ENCODE results near the gene ZER1.

The ZER1 gene

DNA sequence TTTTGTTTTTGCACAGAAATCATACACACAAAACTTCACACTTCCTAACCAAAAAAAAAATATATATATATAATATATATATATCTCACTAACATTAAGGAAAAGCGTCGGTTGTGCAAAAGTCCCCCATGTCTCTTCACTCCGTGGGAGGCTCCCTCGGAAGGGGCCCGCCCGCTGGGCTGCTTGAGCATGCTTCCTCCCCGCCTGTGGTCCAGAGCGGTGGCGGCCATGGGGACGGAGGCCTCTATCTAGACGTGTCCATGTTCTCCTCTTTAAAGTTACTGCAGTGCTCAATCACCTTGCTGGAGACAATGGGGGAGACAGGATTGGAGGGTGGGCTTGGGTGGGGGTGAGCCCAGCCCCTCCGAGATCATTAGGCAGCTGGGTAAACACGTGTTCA lies 40.6 kb downstream of the ZER1 start:
- no peak overlapping the region for H3K23ac ChIP-seq (ENCODE audit: low read depth, low read length, poor library complexity)
- H3K4me2 ChIP-seq (ENCODE audit: insufficient read depth, low read length, poor library complexity, severe bottlenecking): no peak overlapping the region
- H4K91ac ChIP-seq (ENCODE audit: low read depth, low read length, poor library complexity): no peak overlapping the region
- no peak overlapping the region for H3K27ac ChIP-seq (replicated peaks; ENCODE audit: low read length)
- H2BK5ac ChIP-seq (ENCODE audit: low read length): no peak overlapping the region
- H4K8ac ChIP-seq (ENCODE audit: low read depth, low read length): no peak overlapping the region
- H2BK15ac ChIP-seq (ENCODE audit: low read length): no peak overlapping the region
- no peaks in the 10 kb centered on the region for H3K9me3 ChIP-seq (replicated peaks in 1 of 2; ENCODE audit: control insufficient read depth in 2 of 2, insufficient read depth in 1 of 2, low read depth in 1 of 2, low read length in 2 of 2)
- no peak overlapping the region for H2AK5ac ChIP-seq (ENCODE audit: low read depth, low read length)
- H3K4me1 ChIP-seq (ENCODE audit: control insufficient read depth in 2 of 2, insufficient read depth in 1 of 2, low read depth in 1 of 2, low read length in 2 of 2): peaks cover 0 to 2% of the 10 kb centered on the region in 2 donors
- no peak overlapping the region for H3K9ac ChIP-seq (ENCODE audit: low read depth, low read length, poor library complexity)
- H3K4ac ChIP-seq (ENCODE audit: low read length): no peak overlapping the region
- H3K27me3 ChIP-seq (ENCODE audit: control insufficient read depth in 3 of 3, insufficient read depth in 3 of 3, low read depth in 1 of 3, low read length in 3 of 3): no peaks in the 10 kb centered on the region
- no CpG with 5 or more reads among the region's 13 CpGs for WGBS, 2 donors (ENCODE audit: extremely low coverage in 2 of 2, insufficient read length in 2 of 2, insufficient replicate concordance in 1 of 2)
- H3K79me1 ChIP-seq (ENCODE audit: low read depth, low read length): no peaks in the 10 kb centered on the region
- H2BK12ac ChIP-seq (ENCODE audit: low read length): no peak overlapping the region
- peaks cover 11 to 21% of the 10 kb centered on the region in 2 donors for H3K36me3 ChIP-seq (replicated peaks in 1 of 2; ENCODE audit: control insufficient read depth in 2 of 2, insufficient read depth in 2 of 2, low read length in 2 of 2)
- no peak for DNase-seq (ENCODE audit: low spot score)
- no peak overlapping the region for H3K18ac ChIP-seq (ENCODE audit: low read length)
- no peak overlapping the region for H2BK120ac ChIP-seq (ENCODE audit: low read depth, low read length)
- no peak overlapping the region for H3K14ac ChIP-seq (ENCODE audit: low read length)
- H2AFZ ChIP-seq (ENCODE audit: low read length): no peak overlapping the region
- no peak overlapping the region for H3K4me3 ChIP-seq (ENCODE audit: low read length in 2 of 2)

DNA sequence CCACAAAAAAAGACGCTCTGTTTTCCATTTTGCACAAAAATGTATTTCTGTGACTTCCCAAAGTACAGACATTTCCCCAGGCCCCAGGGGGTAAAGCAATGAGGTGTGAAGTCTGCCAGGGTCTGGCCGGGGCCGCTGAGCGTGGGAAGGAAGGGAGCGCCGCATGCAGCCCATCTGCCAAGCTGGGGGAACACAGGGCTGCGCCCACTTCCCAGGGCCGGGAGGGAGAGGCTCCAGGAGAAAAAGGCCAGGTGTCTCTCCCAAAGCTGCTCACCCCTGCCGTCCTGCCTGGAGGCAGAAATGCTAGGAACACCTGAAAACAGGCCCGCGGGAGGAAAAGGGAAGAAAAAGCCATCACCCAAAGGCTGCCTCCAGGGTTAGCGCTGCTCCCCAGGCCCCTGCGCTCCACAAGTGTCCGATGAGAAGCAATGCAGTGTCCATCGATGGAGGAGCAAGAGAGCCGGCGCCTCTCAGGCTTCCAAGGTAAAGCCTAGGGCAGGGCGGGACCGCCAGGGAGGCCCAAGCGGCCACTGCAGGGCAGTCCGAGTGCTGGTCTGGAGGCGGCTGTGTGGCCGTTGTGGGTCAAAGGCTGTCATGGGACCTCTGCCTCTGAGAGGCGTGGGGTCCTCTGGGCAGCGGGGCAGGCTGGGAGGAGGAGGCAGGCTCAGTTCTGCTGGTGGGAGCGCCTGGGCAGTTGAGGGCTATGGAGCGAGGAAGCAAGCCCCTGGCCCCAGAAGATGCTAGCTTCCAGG lies 41.8 kb downstream of the ZER1 start:
- Histone ChIP-seq H2BK15ac (ENCODE audit: low read length) (no peak overlapping the region), H3K79me1 (ENCODE audit: low read depth, low read length) (no peaks in the 10 kb centered on the region), H3K27me3 (ENCODE audit: control insufficient read depth in 3 of 3, insufficient read depth in 3 of 3, low read depth in 1 of 3, low read length in 3 of 3) (no peaks in the 10 kb centered on the region), H3K4ac (ENCODE audit: low read length) (no peak overlapping the region), H3K4me3 (ENCODE audit: low read length in 2 of 2) (no peak overlapping the region), H3K14ac (ENCODE audit: low read length) (no peak overlapping the region), H3K36me3 (replicated peaks in 1 of 2; ENCODE audit: control insufficient read depth in 2 of 2, insufficient read depth in 2 of 2, low read length in 2 of 2) (peaks cover 6 to 16% of the 10 kb centered on the region in 2 donors), H3K23ac (ENCODE audit: low read depth, low read length, poor library complexity) (no peak overlapping the region), H3K4me1 (ENCODE audit: control insufficient read depth in 2 of 2, insufficient read depth in 1 of 2, low read depth in 1 of 2, low read length in 2 of 2) (peaks cover 0 to 5% of the 10 kb centered on the region in 2 donors), H2AK5ac (ENCODE audit: low read depth, low read length) (no peak overlapping the region), H3K18ac (ENCODE audit: low read length) (no peak overlapping the region), H3K4me2 (ENCODE audit: insufficient read depth, low read length, poor library complexity, severe bottlenecking) (no peak overlapping the region), H2BK12ac (ENCODE audit: low read length) (no peak overlapping the region), H3K9me3 (replicated peaks in 1 of 2; ENCODE audit: control insufficient read depth in 2 of 2, insufficient read depth in 1 of 2, low read depth in 1 of 2, low read length in 2 of 2) (no peaks in the 10 kb centered on the region), H3K9ac (ENCODE audit: low read depth, low read length, poor library complexity) (no peak overlapping the region), H3K27ac (replicated peaks; ENCODE audit: low read length) (no peak overlapping the region), H4K8ac (ENCODE audit: low read depth, low read length) (no peak overlapping the region), H2AFZ (ENCODE audit: low read length) (no peak overlapping the region), H2BK5ac (ENCODE audit: low read length) (no peak overlapping the region), H2BK120ac (ENCODE audit: low read depth, low read length) (no peak overlapping the region), H4K91ac (ENCODE audit: low read depth, low read length, poor library complexity) (no peak overlapping the region)
- no CpG with 5 or more reads among the region's 27 CpGs for WGBS, 2 donors (ENCODE audit: extremely low coverage in 2 of 2, insufficient read length in 2 of 2, insufficient replicate concordance in 1 of 2)
- DNase-seq (ENCODE audit: low spot score): no peak

DNA sequence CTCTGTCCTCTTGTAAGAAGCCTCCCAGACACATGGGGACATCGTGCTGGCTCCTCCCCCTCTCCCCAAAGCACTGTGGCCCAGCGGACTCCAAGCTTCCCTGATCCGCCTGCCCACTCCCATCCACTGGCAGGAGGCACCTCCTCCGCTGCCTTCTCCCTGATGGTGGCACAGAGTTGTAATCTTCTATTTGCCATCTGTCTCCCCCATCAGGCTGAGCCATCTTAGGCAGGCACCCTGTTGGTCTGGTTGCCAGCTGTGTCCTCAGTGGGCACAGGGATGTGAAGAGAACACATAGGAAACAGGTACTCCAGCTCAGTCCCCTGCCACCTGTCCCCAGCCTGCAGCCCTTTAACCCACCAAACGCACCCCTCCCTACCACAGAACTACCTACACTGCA lies 42.4 kb downstream of the ZER1 start:
- Histone ChIP-seq H3K79me1 (ENCODE audit: low read depth, low read length) (no peaks in the 10 kb centered on the region), H3K23ac (ENCODE audit: low read depth, low read length, poor library complexity) (peak overlapping the region; percentile 57), H4K91ac (ENCODE audit: low read depth, low read length, poor library complexity) (no peak overlapping the region), H2BK12ac (ENCODE audit: low read length) (no peak overlapping the region), H3K4me2 (ENCODE audit: insufficient read depth, low read length, poor library complexity, severe bottlenecking) (no peak overlapping the region), H3K9me3 (replicated peaks in 1 of 2; ENCODE audit: control insufficient read depth in 2 of 2, insufficient read depth in 1 of 2, low read depth in 1 of 2, low read length in 2 of 2) (no peaks in the 10 kb centered on the region), H3K14ac (ENCODE audit: low read length) (no peak overlapping the region), H3K4ac (ENCODE audit: low read length) (no peak overlapping the region), H3K36me3 (replicated peaks in 1 of 2; ENCODE audit: control insufficient read depth in 2 of 2, insufficient read depth in 2 of 2, low read length in 2 of 2) (peaks cover 5 to 9% of the 10 kb centered on the region in 2 donors), H2AK5ac (ENCODE audit: low read depth, low read length) (no peak overlapping the region), H4K8ac (ENCODE audit: low read depth, low read length) (no peak overlapping the region), H3K18ac (ENCODE audit: low read length) (no peak overlapping the region), H3K27ac (replicated peaks; ENCODE audit: low read length) (no peak overlapping the region), H2BK5ac (ENCODE audit: low read length) (no peak overlapping the region), H3K4me3 (ENCODE audit: low read length in 2 of 2) (no peak overlapping the region), H2BK120ac (ENCODE audit: low read depth, low read length) (peak overlapping the region; percentile 78), H3K27me3 (ENCODE audit: control insufficient read depth in 3 of 3, insufficient read depth in 3 of 3, low read depth in 1 of 3, low read length in 3 of 3) (no peaks in the 10 kb centered on the region), H3K4me1 (ENCODE audit: control insufficient read depth in 2 of 2, insufficient read depth in 1 of 2, low read depth in 1 of 2, low read length in 2 of 2) (peaks cover 0 to 10% of the 10 kb centered on the region in 2 donors), H3K9ac (ENCODE audit: low read depth, low read length, poor library complexity) (peak overlapping the region; percentile 33), H2BK15ac (ENCODE audit: low read length) (no peak overlapping the region), H2AFZ (ENCODE audit: low read length) (no peak overlapping the region)
- WGBS, 2 donors (ENCODE audit: extremely low coverage in 2 of 2, insufficient read length in 2 of 2, insufficient replicate concordance in 1 of 2): no CpG with 5 or more reads among the region's 5 CpGs
- DNase-seq (ENCODE audit: low spot score): no peak

DNA sequence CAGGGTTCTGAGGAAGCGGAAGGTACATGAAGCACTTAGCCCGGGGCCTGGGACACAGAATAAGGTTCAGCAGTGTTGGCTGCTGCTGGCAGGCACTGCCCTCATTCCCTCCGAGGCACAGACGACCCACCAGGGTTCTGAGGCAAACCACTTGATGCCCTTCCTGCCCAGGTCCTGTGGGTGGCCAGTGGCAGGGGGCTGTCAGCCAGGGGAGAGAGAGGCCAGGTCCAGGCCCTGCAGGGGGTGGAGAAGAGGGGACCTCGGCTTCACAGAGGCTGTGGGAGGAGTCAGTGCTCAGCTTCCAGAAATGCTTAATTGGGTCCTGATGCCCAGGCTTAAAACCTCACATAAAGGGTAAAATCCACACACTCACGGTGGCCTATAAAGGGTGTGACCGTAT lies 43.4 kb downstream of the ZER1 start:
- peaks cover 5 to 9% of the 10 kb centered on the region in 2 donors for H3K36me3 ChIP-seq (replicated peaks in 1 of 2; ENCODE audit: control insufficient read depth in 2 of 2, insufficient read depth in 2 of 2, low read length in 2 of 2)
- H2BK120ac ChIP-seq (ENCODE audit: low read depth, low read length): no peak overlapping the region
- no peaks in the 10 kb centered on the region for H3K27me3 ChIP-seq (ENCODE audit: control insufficient read depth in 3 of 3, insufficient read depth in 3 of 3, low read depth in 1 of 3, low read length in 3 of 3)
- H3K9me3 ChIP-seq (replicated peaks in 1 of 2; ENCODE audit: control insufficient read depth in 2 of 2, insufficient read depth in 1 of 2, low read depth in 1 of 2, low read length in 2 of 2): no peaks in the 10 kb centered on the region
- peak overlapping the region; percentile 20 for H3K23ac ChIP-seq (ENCODE audit: low read depth, low read length, poor library complexity)
- no peak overlapping the region for H3K4ac ChIP-seq (ENCODE audit: low read length)
- H3K4me1 ChIP-seq (ENCODE audit: control insufficient read depth in 2 of 2, insufficient read depth in 1 of 2, low read depth in 1 of 2, low read length in 2 of 2): peaks cover 0 to 13% of the 10 kb centered on the region in 2 donors
- no peak overlapping the region for H3K14ac ChIP-seq (ENCODE audit: low read length)
- whole genome bisulfite sequencing, 2 donors (ENCODE audit: extremely low coverage in 2 of 2, insufficient read length in 2 of 2, insufficient replicate concordance in 1 of 2): no CpG with 5 or more reads among the region's 7 CpGs
- H3K4me2 ChIP-seq (ENCODE audit: insufficient read depth, low read length, poor library complexity, severe bottlenecking): no peak overlapping the region
- no peak overlapping the region for H2AK5ac ChIP-seq (ENCODE audit: low read depth, low read length)
- DNase-seq (ENCODE audit: low spot score): no peak
- H3K9ac ChIP-seq (ENCODE audit: low read depth, low read length, poor library complexity): peak overlapping the region; percentile 63
- H2BK12ac ChIP-seq (ENCODE audit: low read length): no peak overlapping the region
- no peak overlapping the region for H2AFZ ChIP-seq (ENCODE audit: low read length)
- no peak overlapping the region for H3K27ac ChIP-seq (replicated peaks; ENCODE audit: low read length)
- H4K91ac ChIP-seq (ENCODE audit: low read depth, low read length, poor library complexity): no peak overlapping the region
- no peak overlapping the region for H2BK5ac ChIP-seq (ENCODE audit: low read length)
- no peaks in the 10 kb centered on the region for H3K79me1 ChIP-seq (ENCODE audit: low read depth, low read length)
- H4K8ac ChIP-seq (ENCODE audit: low read depth, low read length): no peak overlapping the region
- H2BK15ac ChIP-seq (ENCODE audit: low read length): no peak overlapping the region
- H3K18ac ChIP-seq (ENCODE audit: low read length): no peak overlapping the region
- H3K4me3 ChIP-seq (ENCODE audit: low read length in 2 of 2): no peak overlapping the region

All from neuronal stem cell (in vitro differentiated cells).